Gastrocnemius medialis (tissue), 4 donors: ENCODE measurements around the gene SH3BP4.

Source experiments
- POLR2A ChIP-seq, 2 donors: fragments of 450-650 bp; IDR thresholded peaks; one replicate each; pipeline ENCODE4 v1.6.1; 2017; ENCODE audit warnings: antibody characterized with exemption in 2 of 2, mild to moderate bottlenecking in 2 of 2, moderate library complexity in 2 of 2
- TF ChIP-seq, protein P1 (sequence below), 5 experiments: fragments of 450-650 bp in 3 of 5; fragments of 200-600 bp in 2 of 5; sonication (generic) in 2 of 5; IDR thresholded peaks in 4 of 5; conservative IDR thresholded peaks in 1 of 5; 1 replicate in 4 of 5; 2 replicates in 1 of 5; pipeline ENCODE4 v1.5.1; 2016 to 2019; ENCODE audit warnings: antibody characterized with exemption in 5 of 5, mild to moderate bottlenecking in 3 of 5, moderate library complexity in 3 of 5

DNA sequence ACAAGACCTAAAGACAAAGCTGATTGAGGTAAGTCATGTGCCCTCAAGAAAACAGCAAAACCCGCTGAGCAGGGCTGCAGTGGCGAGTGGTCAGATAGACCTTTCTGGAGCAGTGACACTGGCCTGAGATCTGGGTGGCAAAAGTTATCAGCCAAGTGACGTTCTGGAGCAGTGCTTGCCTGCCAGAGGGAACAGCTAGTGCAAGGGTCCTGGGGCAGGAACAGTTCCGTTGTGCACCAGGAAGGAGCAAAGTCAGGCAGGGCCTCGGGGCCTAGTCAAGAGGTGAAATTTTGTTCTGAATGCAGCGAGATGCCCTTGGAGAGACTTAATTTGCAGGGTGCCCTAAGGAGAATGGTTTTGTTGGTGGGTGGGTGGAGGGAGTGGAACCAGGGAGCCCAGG, 67.0 kb downstream of the SH3BP4 start:
- TF ChIP-seq, protein P1, sequence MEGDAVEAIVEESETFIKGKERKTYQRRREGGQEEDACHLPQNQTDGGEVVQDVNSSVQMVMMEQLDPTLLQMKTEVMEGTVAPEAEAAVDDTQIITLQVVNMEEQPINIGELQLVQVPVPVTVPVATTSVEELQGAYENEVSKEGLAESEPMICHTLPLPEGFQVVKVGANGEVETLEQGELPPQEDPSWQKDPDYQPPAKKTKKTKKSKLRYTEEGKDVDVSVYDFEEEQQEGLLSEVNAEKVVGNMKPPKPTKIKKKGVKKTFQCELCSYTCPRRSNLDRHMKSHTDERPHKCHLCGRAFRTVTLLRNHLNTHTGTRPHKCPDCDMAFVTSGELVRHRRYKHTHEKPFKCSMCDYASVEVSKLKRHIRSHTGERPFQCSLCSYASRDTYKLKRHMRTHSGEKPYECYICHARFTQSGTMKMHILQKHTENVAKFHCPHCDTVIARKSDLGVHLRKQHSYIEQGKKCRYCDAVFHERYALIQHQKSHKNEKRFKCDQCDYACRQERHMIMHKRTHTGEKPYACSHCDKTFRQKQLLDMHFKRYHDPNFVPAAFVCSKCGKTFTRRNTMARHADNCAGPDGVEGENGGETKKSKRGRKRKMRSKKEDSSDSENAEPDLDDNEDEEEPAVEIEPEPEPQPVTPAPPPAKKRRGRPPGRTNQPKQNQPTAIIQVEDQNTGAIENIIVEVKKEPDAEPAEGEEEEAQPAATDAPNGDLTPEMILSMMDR (IDR thresholded peaks at IDR 0.05 in 4 of 5, conservative IDR thresholded peaks at IDR 0.05 in 1 of 5) = no peak
- TF ChIP-seq POLR2A (IDR thresholded peaks at IDR 0.05) = no peak
